Nephron progenitor cell (in vitro differentiated cells): ENCODE measurements around the gene KIF1A.

Experiments used
- DNase-seq: peaks from one replicate; pipeline ENCODE4 v3.0.0; 2021
- H3K27ac Mint-ChIP-seq: 2 replicates; pipeline ENCODE4 v1.8.0; 2021; ENCODE audit warnings: mild to moderate bottlenecking, moderate library complexity, mixed read lengths
- H3K27me3 Mint-ChIP-seq: 2 replicates; pipeline ENCODE4 v1.8.0; 2021; ENCODE audit warnings: mild to moderate bottlenecking, low read depth, mixed read lengths; ENCODE audit not compliant: poor library complexity
- H3K36me3 Mint-ChIP-seq: 2 replicates; pipeline ENCODE4 v1.8.0; 2021; ENCODE audit warnings: low read depth, mixed read lengths
- H3K4me1 Mint-ChIP-seq: 2 replicates; pipeline ENCODE4 v1.8.0; 2021; ENCODE audit warnings: mixed read lengths
- H3K4me3 Mint-ChIP-seq: 2 replicates; pipeline ENCODE4 v1.8.0; 2021; ENCODE audit warnings: mild to moderate bottlenecking, moderate library complexity, mixed read lengths
- H3K9me3 Mint-ChIP-seq: 2 replicates; pipeline ENCODE4 v1.8.0; 2021; ENCODE audit warnings: mild to moderate bottlenecking, moderate library complexity, mixed read lengths
- TF ChIP-seq, protein P1 (sequence below): fragments of 200-600 bp; sonication (generic); IDR thresholded peaks from 2 replicates; pipeline ENCODE4 v1.5.0; 2021; ENCODE audit warnings: antibody characterized with exemption

The KIF1A gene

DNA sequence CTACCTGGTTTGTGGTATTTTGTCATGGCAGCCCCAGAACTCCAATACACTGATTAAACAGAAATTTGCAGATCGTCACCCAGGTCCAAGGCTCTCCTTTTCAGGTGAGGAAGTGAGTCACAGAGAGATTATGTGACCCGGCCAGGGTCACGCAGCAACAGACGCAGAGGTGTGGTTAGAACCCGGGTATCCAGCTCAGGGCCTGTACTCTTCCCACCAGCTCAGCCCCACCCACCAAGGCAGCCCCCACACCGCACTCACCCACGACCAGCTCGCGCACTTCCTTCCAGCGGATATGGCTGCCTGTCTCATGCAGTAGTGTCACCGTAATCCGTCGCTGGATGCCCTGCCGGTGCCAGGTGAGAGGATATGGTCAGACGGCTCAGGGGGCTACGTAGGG is 80.2 kb downstream of the KIF1A start:
- Mint-ChIP-seq H3K27ac (no peak overlapping the region), H3K27me3 (peaks cover 3% of the 10 kb centered on the region), H3K36me3 (no peaks in the 10 kb centered on the region), H3K9me3 (no peaks in the 10 kb centered on the region), H3K4me3 (no peak overlapping the region), H3K4me1 (peaks cover 65% of the 10 kb centered on the region)
- TF ChIP-seq, protein P1, sequence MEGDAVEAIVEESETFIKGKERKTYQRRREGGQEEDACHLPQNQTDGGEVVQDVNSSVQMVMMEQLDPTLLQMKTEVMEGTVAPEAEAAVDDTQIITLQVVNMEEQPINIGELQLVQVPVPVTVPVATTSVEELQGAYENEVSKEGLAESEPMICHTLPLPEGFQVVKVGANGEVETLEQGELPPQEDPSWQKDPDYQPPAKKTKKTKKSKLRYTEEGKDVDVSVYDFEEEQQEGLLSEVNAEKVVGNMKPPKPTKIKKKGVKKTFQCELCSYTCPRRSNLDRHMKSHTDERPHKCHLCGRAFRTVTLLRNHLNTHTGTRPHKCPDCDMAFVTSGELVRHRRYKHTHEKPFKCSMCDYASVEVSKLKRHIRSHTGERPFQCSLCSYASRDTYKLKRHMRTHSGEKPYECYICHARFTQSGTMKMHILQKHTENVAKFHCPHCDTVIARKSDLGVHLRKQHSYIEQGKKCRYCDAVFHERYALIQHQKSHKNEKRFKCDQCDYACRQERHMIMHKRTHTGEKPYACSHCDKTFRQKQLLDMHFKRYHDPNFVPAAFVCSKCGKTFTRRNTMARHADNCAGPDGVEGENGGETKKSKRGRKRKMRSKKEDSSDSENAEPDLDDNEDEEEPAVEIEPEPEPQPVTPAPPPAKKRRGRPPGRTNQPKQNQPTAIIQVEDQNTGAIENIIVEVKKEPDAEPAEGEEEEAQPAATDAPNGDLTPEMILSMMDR, result no peak
- no peak for DNase-seq

DNA sequence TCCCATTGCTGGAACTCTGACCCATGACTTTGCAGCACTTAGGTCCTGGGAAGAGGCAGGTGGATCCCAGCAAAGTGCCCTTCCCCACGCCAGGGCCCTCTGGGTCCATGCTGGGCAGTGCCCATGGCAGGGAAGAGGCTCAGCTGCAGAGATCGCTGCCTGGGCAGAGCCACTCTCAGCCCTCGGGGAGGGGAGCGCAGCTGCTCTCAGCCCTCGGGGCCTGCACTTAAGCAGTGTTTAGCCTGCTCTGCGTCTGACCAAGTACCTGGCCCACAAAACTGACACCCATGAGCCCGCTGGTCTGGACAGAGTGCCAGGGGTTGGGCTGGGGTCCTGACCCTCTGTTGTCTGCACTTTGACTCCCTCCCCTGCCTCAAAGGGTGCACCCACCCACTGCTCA is 82.1 kb downstream of the KIF1A start:
- peaks cover 68% of the 10 kb centered on the region for H3K4me1 Mint-ChIP-seq
- peaks cover 3% of the 10 kb centered on the region for H3K27me3 Mint-ChIP-seq
- no peak for DNase-seq
- H3K27ac Mint-ChIP-seq, result no peak overlapping the region
- no peaks in the 10 kb centered on the region for H3K9me3 Mint-ChIP-seq
- H3K36me3 Mint-ChIP-seq, result no peaks in the 10 kb centered on the region
- TF ChIP-seq, protein P1, result no peak
- no peak overlapping the region for H3K4me3 Mint-ChIP-seq

GRCh38 chr2:240737512-240737911 is 82.5 kb downstream of the KIF1A start:
- H3K4me3 Mint-ChIP-seq, result no peak overlapping the region
- H3K27ac Mint-ChIP-seq, result no peak overlapping the region
- TF ChIP-seq, protein P1, result no peak
- no peaks in the 10 kb centered on the region for H3K9me3 Mint-ChIP-seq
- no peak for DNase-seq
- peaks cover 68% of the 10 kb centered on the region for H3K4me1 Mint-ChIP-seq
- peaks cover 3% of the 10 kb centered on the region for H3K27me3 Mint-ChIP-seq
- H3K36me3 Mint-ChIP-seq, result no peaks in the 10 kb centered on the region

DNA sequence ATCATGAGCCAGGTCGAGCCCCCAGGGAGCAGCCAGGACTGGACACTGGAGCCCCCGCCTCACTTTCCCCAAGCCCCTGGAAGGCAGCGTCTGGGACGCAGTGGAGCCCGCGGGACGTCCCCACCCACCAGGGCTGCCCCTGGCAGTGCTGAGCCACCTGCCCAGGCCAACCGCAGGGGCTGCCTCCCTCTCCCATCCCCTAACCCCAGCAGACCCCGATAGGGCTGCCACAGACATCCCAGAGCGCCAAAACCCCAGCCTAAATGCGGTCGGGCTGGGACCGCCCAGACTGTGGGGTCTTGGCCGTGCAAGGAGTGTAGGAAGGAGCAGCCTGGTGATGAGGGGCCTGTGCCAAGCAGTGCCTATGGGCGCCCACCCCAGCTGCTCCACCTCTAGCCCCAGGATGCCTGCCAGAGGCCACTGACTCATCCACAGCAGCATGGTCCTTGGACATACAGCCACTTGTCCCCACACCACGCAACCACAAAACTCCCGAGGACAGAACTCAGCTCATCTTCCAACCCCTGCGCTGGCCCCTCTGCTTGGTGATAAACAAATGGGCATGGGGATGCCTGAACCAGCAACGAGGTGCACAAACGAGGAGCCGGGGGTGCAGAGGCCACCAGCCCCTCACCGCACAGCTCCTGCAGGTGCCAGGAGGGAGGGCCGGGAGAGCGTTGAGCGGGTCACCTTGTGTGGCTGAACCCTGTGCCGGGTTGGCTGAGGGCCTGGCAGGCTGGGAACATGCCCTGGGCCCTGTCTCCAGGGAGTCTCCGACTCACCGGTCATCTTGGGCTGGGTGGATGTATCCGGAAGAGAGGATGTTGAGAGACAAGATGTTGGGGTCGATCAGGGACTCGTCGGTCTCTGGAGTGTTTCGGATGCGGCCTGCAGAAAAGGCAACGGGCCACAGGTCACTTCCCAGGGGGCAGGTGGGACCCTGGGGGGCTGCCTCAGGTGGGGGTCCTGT is 83.5 kb downstream of the KIF1A start:
- no peaks in the 10 kb centered on the region for H3K9me3 Mint-ChIP-seq
- H3K27me3 Mint-ChIP-seq, result no peaks in the 10 kb centered on the region
- peaks cover 59% of the 10 kb centered on the region for H3K4me1 Mint-ChIP-seq
- DNase-seq, result no peak
- H3K4me3 Mint-ChIP-seq, result no peak overlapping the region
- TF ChIP-seq, protein P1, result no peak
- peak overlapping the region; percentile 78 for H3K27ac Mint-ChIP-seq
- no peaks in the 10 kb centered on the region for H3K36me3 Mint-ChIP-seq

DNA sequence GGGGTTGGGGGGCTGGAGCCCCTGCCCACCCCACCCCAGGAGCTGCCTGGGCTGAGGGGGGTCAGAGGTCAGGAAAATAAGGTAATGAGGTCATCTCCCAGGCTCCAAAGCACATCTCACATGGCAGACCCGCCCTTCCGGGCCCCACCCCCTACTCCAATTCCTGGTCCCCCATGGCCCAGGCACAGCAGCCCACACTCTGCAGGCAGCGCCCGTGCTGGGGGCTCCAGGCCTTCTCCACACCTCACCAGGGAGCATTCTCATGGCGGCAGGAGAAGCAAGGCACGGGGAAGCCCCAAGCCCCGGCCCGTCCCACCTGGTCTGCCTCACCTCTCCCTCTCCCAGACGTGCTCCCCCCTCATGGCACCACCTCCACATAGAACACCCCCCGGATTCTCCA is 84.5 kb downstream of the KIF1A start:
- no peak overlapping the region for H3K27ac Mint-ChIP-seq
- no peak for DNase-seq

More for the DNA sequence above, 84.5 kb downstream of the KIF1A start:
- Mint-ChIP-seq H3K4me3 (no peak overlapping the region), H3K9me3 (no peaks in the 10 kb centered on the region), H3K27me3 (no peaks in the 10 kb centered on the region), H3K36me3 (no peaks in the 10 kb centered on the region), H3K4me1 (peaks cover 68% of the 10 kb centered on the region)
- TF ChIP-seq, protein P1, result no peak
